ENCODE measurements around the gene GAGE12C.
"Not testable (repeated sequence)": the region's sequence is repeated elsewhere in the genome, so short reads cannot be mapped to it uniquely, and the experiment has no call there.

GAGE12C gene

DNA sequence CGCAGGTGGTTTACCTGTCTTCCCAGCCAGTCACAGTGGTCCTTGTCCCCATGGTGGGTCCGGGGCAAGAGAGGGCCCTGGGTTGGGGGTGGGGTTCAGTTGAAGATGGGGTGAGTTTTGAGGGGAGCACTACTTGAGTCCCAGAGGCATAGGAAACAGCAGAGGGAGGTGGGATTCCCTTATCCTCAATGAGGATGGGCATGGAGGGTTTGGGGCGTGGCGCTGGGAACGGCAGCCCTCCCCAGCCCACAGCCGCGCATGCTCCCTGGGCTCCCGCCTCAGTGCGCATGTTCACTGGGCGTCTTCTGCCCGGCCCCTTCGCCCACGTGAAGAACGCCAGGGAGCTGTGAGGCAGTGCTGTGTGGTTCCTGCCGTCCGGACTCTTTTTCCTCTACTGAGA lies at the start of gene GAGE12C:
Gene GAGE12C, plus strand, starts transcription at position 301 of the 400 bp plus-strand sequence. CDS start 1,155 bp downstream, outside the sequence.
- DNase-seq (ENCODE audit: low read depth in 2 of 2), result not testable (repeated sequence)

GRCh38 chrX:49541433-49541832 lies 9.5 kb downstream of the GAGE12C start, which contains the start of gene GAGE12D:
GAGE12D (plus strand) TSS chrX:49541733; CDS start chrX:49542888, 1,155 bp downstream.
- not testable (repeated sequence) for DNase-seq (ENCODE audit: low read depth in 2 of 2)

DNA sequence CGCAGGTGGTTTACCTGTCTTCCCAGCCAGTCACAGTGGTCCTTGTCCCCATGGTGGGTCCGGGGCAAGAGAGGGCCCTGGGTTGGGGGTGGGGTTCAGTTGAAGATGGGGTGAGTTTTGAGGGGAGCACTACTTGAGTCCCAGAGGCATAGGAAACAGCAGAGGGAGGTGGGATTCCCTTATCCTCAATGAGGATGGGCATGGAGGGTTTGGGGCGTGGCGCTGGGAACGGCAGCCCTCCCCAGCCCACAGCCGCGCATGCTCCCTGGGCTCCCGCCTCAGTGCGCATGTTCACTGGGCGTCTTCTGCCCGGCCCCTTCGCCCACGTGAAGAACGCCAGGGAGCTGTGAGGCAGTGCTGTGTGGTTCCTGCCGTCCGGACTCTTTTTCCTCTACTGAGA lies 19.0 kb downstream of the GAGE12C start, which contains the start of gene GAGE12E:
Gene GAGE12E, plus strand, starts transcription at position 301 of the 400 bp plus-strand sequence. CDS start 1,155 bp downstream, outside the sequence.
- not testable (repeated sequence) for DNase-seq (ENCODE audit: low read depth in 2 of 2)

DNA sequence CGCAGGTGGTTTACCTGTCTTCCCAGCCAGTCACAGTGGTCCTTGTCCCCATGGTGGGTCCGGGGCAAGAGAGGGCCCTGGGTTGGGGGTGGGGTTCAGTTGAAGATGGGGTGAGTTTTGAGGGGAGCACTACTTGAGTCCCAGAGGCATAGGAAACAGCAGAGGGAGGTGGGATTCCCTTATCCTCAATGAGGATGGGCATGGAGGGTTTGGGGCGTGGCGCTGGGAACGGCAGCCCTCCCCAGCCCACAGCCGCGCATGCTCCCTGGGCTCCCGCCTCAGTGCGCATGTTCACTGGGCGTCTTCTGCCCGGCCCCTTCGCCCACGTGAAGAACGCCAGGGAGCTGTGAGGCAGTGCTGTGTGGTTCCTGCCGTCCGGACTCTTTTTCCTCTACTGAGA lies 28.6 kb downstream of the GAGE12C start, which contains the start of gene GAGE12F:
Gene GAGE12F, plus strand, starts transcription at position 301 of the 400 bp plus-strand sequence. CDS start 1,155 bp downstream, outside the sequence.
- DNase-seq (ENCODE audit: low read depth in 2 of 2), result not testable (repeated sequence)

DNA sequence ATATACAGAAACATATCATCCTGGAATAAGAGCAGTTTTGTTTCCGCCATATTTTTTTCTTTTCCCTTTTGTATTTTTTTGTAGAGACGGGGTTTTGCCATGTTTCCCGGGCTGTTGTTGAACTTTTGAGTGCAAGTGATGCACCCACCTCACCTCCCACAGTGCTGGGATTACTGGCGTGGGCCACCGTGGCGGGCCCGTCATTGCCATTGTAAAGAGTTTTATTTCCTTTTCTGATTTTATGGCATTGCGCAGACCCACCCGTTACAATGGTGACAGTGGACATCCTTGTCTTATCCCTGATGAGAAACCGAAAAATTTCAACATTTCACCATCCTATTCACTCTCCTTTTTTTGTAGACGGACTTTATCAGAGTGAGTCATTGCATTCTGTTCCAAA lies 36.8 kb downstream of the GAGE12C start:
- not testable (repeated sequence) for DNase-seq (ENCODE audit: low read depth in 2 of 2)

DNA sequence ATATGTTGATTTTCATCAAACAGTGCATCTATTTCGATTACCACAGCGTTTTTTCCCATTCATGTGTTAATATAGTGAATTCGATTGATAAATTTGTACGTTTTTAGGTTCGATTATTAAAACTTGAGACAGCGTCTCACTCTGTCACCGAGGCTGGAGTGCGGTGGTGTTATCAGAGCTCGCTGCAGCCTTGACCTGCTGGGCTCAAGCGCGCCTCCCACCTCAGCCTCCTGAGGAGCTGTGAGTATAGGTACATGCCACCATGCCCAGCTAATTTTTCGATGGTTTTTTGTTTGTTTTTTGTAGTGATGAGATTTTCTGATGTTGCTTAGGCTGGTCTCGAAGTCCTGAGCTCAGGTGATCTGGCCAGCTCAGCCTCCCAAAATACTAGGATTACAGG lies 37.2 kb downstream of the GAGE12C start:
- not testable (repeated sequence) for DNase-seq (ENCODE audit: low read depth in 2 of 2)

- DNase-seq (ENCODE audit: low read depth in 2 of 2), result not testable (repeated sequence)
Observed at GRCh38 chrX:49570100-49570499, 38.1 kb downstream of the GAGE12C start, which contains the start of gene GAGE12G. GAGE12G (plus strand) TSS chrX:49570400; CDS start chrX:49571555, 1,155 bp downstream.

DNA sequence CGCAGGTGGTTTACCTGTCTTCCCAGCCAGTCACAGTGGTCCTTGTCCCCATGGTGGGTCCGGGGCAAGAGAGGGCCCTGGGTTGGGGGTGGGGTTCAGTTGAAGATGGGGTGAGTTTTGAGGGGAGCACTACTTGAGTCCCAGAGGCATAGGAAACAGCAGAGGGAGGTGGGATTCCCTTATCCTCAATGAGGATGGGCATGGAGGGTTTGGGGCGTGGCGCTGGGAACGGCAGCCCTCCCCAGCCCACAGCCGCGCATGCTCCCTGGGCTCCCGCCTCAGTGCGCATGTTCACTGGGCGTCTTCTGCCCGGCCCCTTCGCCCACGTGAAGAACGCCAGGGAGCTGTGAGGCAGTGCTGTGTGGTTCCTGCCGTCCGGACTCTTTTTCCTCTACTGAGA lies 47.7 kb downstream of the GAGE12C start, which contains the start of gene GAGE12H:
Gene GAGE12H, plus strand, starts transcription at position 301 of the 400 bp plus-strand sequence. CDS start 1,155 bp downstream, outside the sequence.
- DNase-seq (ENCODE audit: low read depth in 2 of 2), result not testable (repeated sequence)
